Gastrocnemius medialis (tissue), 4 donors: ENCODE data around the gene MRPL33. TPM values are rescaled to one million over a fixed set of nuclear protein-coding genes. Genes with fewer than 3 reads are reported as not detected.
A peak's percentile ranks its signal among the peaks of the same experiment; 100 is the strongest.

ENCODE experiments used
- ATAC-seq, 2 donors: fragments of 150-250 bp; one replicate each; pipeline ENCODE4 v1.9.1; 2016
- DNase-seq, 2 donors: peaks; one replicate each; pipeline ENCODE4 v3.0.0-alpha.2; 2019
- H3K27ac ChIP-seq, 4 donors: fragments of 200-600 bp; sonication (generic); 1 replicate in 1 of 4; 2 replicates in 3 of 4; pipeline ENCODE4 v1.5.1; 2016 to 2018; ENCODE audit warnings: mild to moderate bottlenecking in 2 of 4, moderate library complexity in 1 of 4
- H3K27me3 ChIP-seq, 3 donors: fragments of 200-600 bp; sonication (generic) in 2 of 3; 1 replicate in 1 of 3; 2 replicates in 2 of 3; pipeline versions ENCODE4 v1.5.1 to v1.6.0; 2016 to 2019; ENCODE audit warnings: mild to moderate bottlenecking in 1 of 3, moderate library complexity in 1 of 3
- H3K36me3 ChIP-seq, 2 donors: fragments of 200-600 bp; sonication (generic) in 1 of 2; one replicate each; pipeline ENCODE4 v1.5.1; 2017 to 2018
- H3K4me1 ChIP-seq, 2 donors: fragments of 200-600 bp; sonication (generic) in 1 of 2; one replicate each; pipeline ENCODE4 v1.5.1; 2016 to 2017; ENCODE audit warnings: mild to moderate bottlenecking in 2 of 2
- H3K4me3 ChIP-seq, 4 donors: fragments of 200-600 bp; sonication (generic) in 3 of 4; 1 replicate in 1 of 4; 2 replicates in 3 of 4; pipeline ENCODE4 v1.5.1; 2016 to 2019; ENCODE audit warnings: mild to moderate bottlenecking in 2 of 4
- H3K9me3 ChIP-seq, 3 donors: fragments of 200-600 bp; sonication (generic) in 2 of 3; 1 replicate in 1 of 3; 2 replicates in 2 of 3; pipeline ENCODE4 v1.5.1; 2016 to 2019
- CTCF ChIP-seq, 5 experiments: fragments of 450-650 bp in 3 of 5; fragments of 200-600 bp in 2 of 5; sonication (generic) in 2 of 5; IDR thresholded peaks in 4 of 5; conservative IDR thresholded peaks in 1 of 5; 1 replicate in 4 of 5; 2 replicates in 1 of 5; pipeline ENCODE4 v1.5.1; 2016 to 2019; ENCODE audit warnings: antibody characterized with exemption in 5 of 5, mild to moderate bottlenecking in 3 of 5, moderate library complexity in 3 of 5
- POLR2A ChIP-seq, 2 donors: fragments of 450-650 bp; IDR thresholded peaks; one replicate each; pipeline ENCODE4 v1.6.1; 2017; ENCODE audit warnings: antibody characterized with exemption in 2 of 2, mild to moderate bottlenecking in 2 of 2, moderate library complexity in 2 of 2
- in situ Hi-C, 4 donors: fragments of 200-750 bp; cut with MboI; loops; one replicate each; pipeline versions ENCODE4 v1.15.0 to v1.8.0; 2017; ENCODE audit warnings: low sequenced_read_pairs in 4 of 4
- intact Hi-C: fragments of 100-400 bp; cut with DNase I; formaldehyde crosslinking; loops from one replicate; pipeline ENCODE4 v1.15.1; 2023; ENCODE audit warnings: low total_unique reads
- total RNA-seq, 4 donors: library from RNA; depleted of rRNA; stranded (reverse); fragments of >200 nt; gene quantifications; one replicate each; pipeline versions ENCODE4 v1.1.0 to v1.2.3, GENCODE V29; 2016

Gene MRPL33
- total RNA-seq: 100 to 1,000 TPM; 231 to 500 (median 388) TPM

GRCh38 chr2:27771548-27772335, at the start of gene MRPL33:
TSS of gene MRPL33 (plus strand) at chr2:27771719. CDS start at chr2:27771778, 59 bp downstream.
- Histone ChIP-seq H3K27me3 (no peaks in the 10 kb centered on the region), H3K9me3 (no peaks in the 10 kb centered on the region), H3K4me3 (peak within 1 kb of the TSS; percentile 66 to 98 (median 84)), H3K36me3 (peaks cover 0 to 6% of the 10 kb centered on the region in 2 donors), H3K27ac (peak within 1 kb of the TSS; percentile 87 to 99 (median 92)), H3K4me1 (peaks cover 40 to 41% of the 10 kb centered on the region in 2 donors)
- in situ Hi-C loops (no loop called here), intact Hi-C loops (loop anchor here (2.0 to 10.0 kb wide), 3 partner anchors 49 to 623 kb away; partner anchors contain the start of genes BABAM2, FOSL2 and RBKS)
- DNase-seq (peak; percentile 92 to 94), ATAC-seq (peak; percentile 91 to 94)
- TF ChIP-seq POLR2A (IDR thresholded peaks at IDR 0.05) (peak; percentile 87 to 89), CTCF (IDR thresholded peaks at IDR 0.05 in 4 of 5, conservative IDR thresholded peaks at IDR 0.05 in 1 of 5) (peak in 2 of 5 experiments; percentile 7 to 9)

- no peaks in the 10 kb centered on the region for H3K27me3 ChIP-seq
- DNase-seq: no peak
- peaks cover 10 to 21% of the 10 kb centered on the region in 2 donors for H3K4me1 ChIP-seq
- intact Hi-C loops: loop anchor here (5.0 kb wide), 1 partner anchor 50 kb away; the partner anchor contains the start of gene MRPL33
- in situ Hi-C loops: no loop called here
- H3K27ac ChIP-seq: peak overlapping the region in 3 of 4 donors; percentile 13 to 47 (median 41)
- H3K9me3 ChIP-seq: no peaks in the 10 kb centered on the region
- H3K36me3 ChIP-seq: no peaks in the 10 kb centered on the region
- H3K4me3 ChIP-seq: no peak overlapping the region
- TF ChIP-seq POLR2A (IDR thresholded peaks at IDR 0.05) (no peak), CTCF (IDR thresholded peaks at IDR 0.05 in 4 of 5, conservative IDR thresholded peaks at IDR 0.05 in 1 of 5) (no peak)
- ATAC-seq: no peak
Measured at GRCh38 chr2:27721884-27722485, 49.5 kb upstream of the MRPL33 start.

- TF ChIP-seq POLR2A (IDR thresholded peaks at IDR 0.05): no peak
- peak; percentile 75 to 88 (median 79) for TF ChIP-seq CTCF (IDR thresholded peaks at IDR 0.05 in 4 of 5, conservative IDR thresholded peaks at IDR 0.05 in 1 of 5)
- H3K36me3 ChIP-seq: no peaks in the 10 kb centered on the region
- in situ Hi-C loops (no loop called here), intact Hi-C loops (loop anchor here (5.0 kb wide), 1 partner anchor 49 kb away; the partner anchor contains the start of gene MRPL33)
- peaks cover 0 to 8% of the 10 kb centered on the region in 2 donors for H3K4me1 ChIP-seq
- H3K4me3 ChIP-seq: no peak overlapping the region
- ATAC-seq (peak; percentile 71 to 90), DNase-seq (peak; percentile 35 to 64)
- H3K9me3 ChIP-seq: no peaks in the 10 kb centered on the region
- H3K27me3 ChIP-seq: no peaks in the 10 kb centered on the region
- H3K27ac ChIP-seq: peak overlapping the region; percentile 19 to 75 (median 53)
Measured at GRCh38 chr2:27723372-27724144, 48.0 kb upstream of the MRPL33 start.

GRCh38 chr2:27724191-27724590, 47.3 kb upstream of the MRPL33 start:
- no peak for ATAC-seq
- DNase-seq: no peak
- in situ Hi-C loops: no loop called here
- no peaks in the 10 kb centered on the region for H3K9me3 ChIP-seq
- no peaks in the 10 kb centered on the region for H3K27me3 ChIP-seq
- peaks cover 0 to 8% of the 10 kb centered on the region in 2 donors for H3K4me1 ChIP-seq
- no peak overlapping the region for H3K4me3 ChIP-seq
- no peaks in the 10 kb centered on the region for H3K36me3 ChIP-seq
- intact Hi-C loops: loop anchor here (5.0 kb wide), 1 partner anchor 48 kb away; the partner anchor contains the start of gene MRPL33
- H3K27ac ChIP-seq: peak overlapping the region; percentile 19 to 75 (median 53)
- TF ChIP-seq POLR2A (IDR thresholded peaks at IDR 0.05) (no peak), CTCF (IDR thresholded peaks at IDR 0.05 in 4 of 5, conservative IDR thresholded peaks at IDR 0.05 in 1 of 5) (no peak)
